OCI-LY3 (cell line): ENCODE measurements around the gene PLEKHA6.

ENCODE experiments used
- H2AFZ ChIP-seq: fragments of 200-600, 300-600 bp; shearing (Covaris generic); 2 replicates; pipeline ENCODE4 v1.6.0; 2014; ENCODE audit warnings: antibody characterized with exemption, low read depth, low read length
- H3K27ac ChIP-seq: fragments of 200-600, 300-600 bp; sonication (generic); 2 replicates; pipeline ENCODE4 v1.5.1; 2014; ENCODE audit warnings: mild to moderate bottlenecking, low read length, moderate library complexity, mixed read lengths
- H3K27me3 ChIP-seq: fragments of 200-600, 300-600 bp; sonication (generic); 2 replicates; pipeline ENCODE4 v1.6.1; 2014; ENCODE audit warnings: low read depth, low read length, mixed read lengths
- H3K36me3 ChIP-seq: fragments of 200-600, 300-600 bp; sonication (generic); replicated peaks from 2 replicates; pipeline ENCODE3; 2014; ENCODE audit warnings: low read depth, low read length, mixed read lengths
- H3K4me1 ChIP-seq: fragments of 300-600, 200-600 bp; sonication (generic); 2 replicates; pipeline ENCODE4 v1.6.1; 2014; ENCODE audit warnings: low read length, mixed read lengths
- H3K4me2 ChIP-seq: fragments of 200-600, 300-600 bp; sonication (generic); 2 replicates; pipeline ENCODE4 v1.6.1; 2014; ENCODE audit warnings: low read length, mixed read lengths
- H3K4me3 ChIP-seq: fragments of 300-600, 200-600 bp; sonication (generic); 2 replicates; pipeline ENCODE4 v1.5.1; 2014; ENCODE audit warnings: antibody characterized with exemption, mild to moderate bottlenecking, low read length, moderate library complexity
- H3K79me2 ChIP-seq: fragments of 300-600, 200-600 bp; shearing (Covaris generic); 2 replicates; pipeline ENCODE4 v1.6.1; 2014; ENCODE audit warnings: mild to moderate bottlenecking, low read length, mixed read lengths
- H3K9ac ChIP-seq: fragments of 300-600, 200-600 bp; shearing (Covaris generic); 2 replicates; pipeline ENCODE4 v1.6.0; 2014; ENCODE audit warnings: mild to moderate bottlenecking, low read length, moderate library complexity
- H3K9me3 ChIP-seq: fragments of 200-600, 300-600 bp; shearing (Covaris generic); 2 replicates; pipeline ENCODE4 v1.6.1; 2014; ENCODE audit warnings: low read length, mixed read lengths; ENCODE audit not compliant: insufficient read depth
- H4K20me1 ChIP-seq: fragments of 200-600, 300-600 bp; sonication (generic); 2 replicates; pipeline ENCODE4 v1.6.1; 2016; ENCODE audit warnings: low read length, mixed read lengths; ENCODE audit not compliant: insufficient read depth
- EZH2phosphoT487 ChIP-seq: fragments of 200-600 bp; shearing (Covaris generic); IDR thresholded peaks from 2 replicates; pipeline ENCODE4 v1.6.1; 2018; ENCODE audit warnings: antibody characterized with exemption, mixed run types, low read depth
- TF ChIP-seq, protein P1 (sequence below): fragments of 200-600, 300-600 bp; sonication (generic); IDR thresholded peaks from 2 replicates; pipeline ENCODE4 v1.5.1; 2014; ENCODE audit warnings: antibody characterized with exemption, low read length, low read depth

Gene PLEKHA6

DNA sequence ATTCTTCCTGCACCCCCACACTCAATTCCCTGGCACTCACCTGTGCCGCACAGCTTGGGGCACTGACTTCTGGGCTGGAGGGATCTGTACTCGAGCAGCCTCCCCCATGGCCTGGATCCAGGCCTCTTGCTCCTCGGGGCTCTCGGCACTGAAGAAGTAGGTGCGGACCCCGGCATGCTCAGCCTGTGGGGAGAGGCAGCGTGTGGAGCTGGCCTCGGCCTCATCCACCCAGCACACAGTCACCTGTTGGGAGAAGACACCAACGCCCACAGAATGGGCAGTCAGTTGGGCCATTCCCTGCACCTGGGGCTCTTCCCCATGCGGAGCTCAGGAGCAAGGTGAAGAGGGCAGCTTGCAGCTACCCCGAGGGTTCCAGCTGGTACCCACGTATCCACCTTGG lies 98.5 kb downstream of the PLEKHA6 start:
- Histone ChIP-seq H3K9ac (no peak overlapping the region), H4K20me1 (no peaks in the 10 kb centered on the region), H3K36me3 (no peaks in the 10 kb centered on the region), H2AFZ (no peak overlapping the region), H3K27ac (no peak overlapping the region), H3K4me2 (no peak overlapping the region), H3K9me3 (no peaks in the 10 kb centered on the region), H3K79me2 (no peaks in the 10 kb centered on the region), H3K27me3 (peaks cover 43% of the 10 kb centered on the region), H3K4me3 (no peak overlapping the region), H3K4me1 (no peaks in the 10 kb centered on the region)
- TF ChIP-seq EZH2phosphoT487 = no peak
- TF ChIP-seq, protein P1, sequence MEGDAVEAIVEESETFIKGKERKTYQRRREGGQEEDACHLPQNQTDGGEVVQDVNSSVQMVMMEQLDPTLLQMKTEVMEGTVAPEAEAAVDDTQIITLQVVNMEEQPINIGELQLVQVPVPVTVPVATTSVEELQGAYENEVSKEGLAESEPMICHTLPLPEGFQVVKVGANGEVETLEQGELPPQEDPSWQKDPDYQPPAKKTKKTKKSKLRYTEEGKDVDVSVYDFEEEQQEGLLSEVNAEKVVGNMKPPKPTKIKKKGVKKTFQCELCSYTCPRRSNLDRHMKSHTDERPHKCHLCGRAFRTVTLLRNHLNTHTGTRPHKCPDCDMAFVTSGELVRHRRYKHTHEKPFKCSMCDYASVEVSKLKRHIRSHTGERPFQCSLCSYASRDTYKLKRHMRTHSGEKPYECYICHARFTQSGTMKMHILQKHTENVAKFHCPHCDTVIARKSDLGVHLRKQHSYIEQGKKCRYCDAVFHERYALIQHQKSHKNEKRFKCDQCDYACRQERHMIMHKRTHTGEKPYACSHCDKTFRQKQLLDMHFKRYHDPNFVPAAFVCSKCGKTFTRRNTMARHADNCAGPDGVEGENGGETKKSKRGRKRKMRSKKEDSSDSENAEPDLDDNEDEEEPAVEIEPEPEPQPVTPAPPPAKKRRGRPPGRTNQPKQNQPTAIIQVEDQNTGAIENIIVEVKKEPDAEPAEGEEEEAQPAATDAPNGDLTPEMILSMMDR = no peak

DNA sequence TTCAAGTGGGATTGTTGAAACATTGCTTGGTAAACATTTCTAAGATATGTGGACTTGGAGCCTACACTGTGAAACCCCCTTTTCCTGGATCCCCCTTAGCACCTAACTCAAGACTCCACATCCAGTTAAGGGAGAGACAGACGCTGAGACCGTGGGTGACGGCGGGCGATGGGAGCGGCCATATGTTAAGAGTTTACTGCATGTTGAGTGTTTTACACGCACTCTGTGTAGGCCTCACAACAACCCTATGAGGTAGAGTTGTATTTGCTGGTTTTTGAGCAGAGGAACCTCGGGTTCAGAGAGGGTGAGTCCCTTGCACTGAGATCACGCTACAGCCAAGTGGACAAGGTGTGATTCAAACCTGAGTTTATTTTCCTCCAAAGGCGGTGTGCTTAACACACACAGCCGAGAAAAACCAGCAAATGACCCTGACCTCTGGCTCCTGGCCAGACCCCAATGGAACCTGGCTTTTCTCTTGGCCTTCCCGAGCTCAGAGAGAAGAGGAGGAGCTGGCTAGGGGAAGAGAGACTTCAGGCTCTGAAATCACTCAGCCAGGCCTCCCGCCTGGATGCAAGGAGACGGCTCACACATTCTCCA lies 99.0 kb downstream of the PLEKHA6 start:
- Histone ChIP-seq H3K9ac (no peak overlapping the region), H3K4me1 (no peaks in the 10 kb centered on the region), H3K36me3 (no peaks in the 10 kb centered on the region), H3K9me3 (no peaks in the 10 kb centered on the region), H3K4me2 (no peak overlapping the region), H3K4me3 (no peak overlapping the region), H2AFZ (no peak overlapping the region), H3K27me3 (peaks cover 43% of the 10 kb centered on the region), H4K20me1 (no peaks in the 10 kb centered on the region), H3K27ac (no peak overlapping the region), H3K79me2 (no peaks in the 10 kb centered on the region)
- TF ChIP-seq, protein P1 = no peak
- TF ChIP-seq EZH2phosphoT487 = no peak

DNA sequence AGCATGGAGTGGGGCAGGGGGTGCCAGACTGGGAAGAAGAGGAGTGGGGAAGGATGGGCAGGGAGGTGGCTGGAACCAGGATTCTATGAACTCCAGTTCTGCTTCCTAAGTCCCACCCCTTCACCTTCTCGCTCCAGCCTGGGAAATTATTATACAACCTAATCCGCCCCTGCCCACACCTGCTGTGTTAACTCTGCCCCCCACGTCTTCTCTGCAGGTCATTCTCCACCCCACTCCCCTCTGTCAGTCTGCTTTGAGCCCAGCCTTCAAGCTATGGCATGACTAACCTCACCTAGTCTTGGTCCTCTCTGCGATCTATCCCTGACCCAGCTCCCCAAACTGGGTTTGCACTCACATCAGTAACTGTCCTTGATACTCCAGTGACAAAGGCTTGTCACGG lies 99.9 kb downstream of the PLEKHA6 start:
- TF ChIP-seq, protein P1 = no peak
- TF ChIP-seq EZH2phosphoT487 = no peak
- no peak overlapping the region for H3K27ac ChIP-seq

DNA sequence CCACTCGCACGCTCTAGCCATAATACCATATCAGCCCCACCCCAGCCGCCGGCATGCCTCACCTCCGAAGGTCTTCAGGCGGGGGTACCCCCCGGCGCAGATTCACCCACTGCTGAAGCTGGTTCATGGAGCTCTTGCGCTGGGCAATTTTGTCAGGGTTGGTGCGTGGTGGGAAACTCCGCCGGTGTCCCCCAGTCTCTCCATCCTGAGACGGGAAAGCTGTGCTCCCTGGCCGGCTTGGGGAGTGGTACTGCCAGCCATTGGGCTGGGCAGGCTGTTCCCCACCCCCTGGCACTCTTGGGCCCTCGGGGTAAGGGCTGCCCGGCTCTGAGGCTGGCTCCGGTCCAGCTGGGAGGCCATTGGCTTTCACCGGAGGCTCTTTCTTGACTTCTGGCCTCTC lies 100.5 kb downstream of the PLEKHA6 start:
- H4K20me1 ChIP-seq = no peaks in the 10 kb centered on the region
- no peak for TF ChIP-seq EZH2phosphoT487
- TF ChIP-seq, protein P1 = no peak
- H3K36me3 ChIP-seq = no peaks in the 10 kb centered on the region

More for the DNA sequence above, 99.9 kb downstream of the PLEKHA6 start:
- H3K27me3 ChIP-seq = peaks cover 43% of the 10 kb centered on the region
- no peak overlapping the region for H2AFZ ChIP-seq
- H3K4me1 ChIP-seq = no peaks in the 10 kb centered on the region
- no peaks in the 10 kb centered on the region for H3K79me2 ChIP-seq
- no peaks in the 10 kb centered on the region for H3K9me3 ChIP-seq
- H3K4me3 ChIP-seq = no peak overlapping the region
- H3K4me2 ChIP-seq = no peak overlapping the region
- no peaks in the 10 kb centered on the region for H3K36me3 ChIP-seq
- H4K20me1 ChIP-seq = no peaks in the 10 kb centered on the region
- H3K9ac ChIP-seq = no peak overlapping the region

More for the DNA sequence above, 100.5 kb downstream of the PLEKHA6 start:
- H3K4me1 ChIP-seq = no peaks in the 10 kb centered on the region
- H3K27ac ChIP-seq = no peak overlapping the region
- no peaks in the 10 kb centered on the region for H3K9me3 ChIP-seq
- peaks cover 43% of the 10 kb centered on the region for H3K27me3 ChIP-seq
- H3K4me2 ChIP-seq = no peak overlapping the region
- no peak overlapping the region for H2AFZ ChIP-seq
- no peaks in the 10 kb centered on the region for H3K79me2 ChIP-seq
- H3K4me3 ChIP-seq = no peak overlapping the region
- H3K9ac ChIP-seq = no peak overlapping the region
